GM23248 (cell line): ENCODE measurements around the gene OR1N2. TPM values are rescaled to one million over a fixed set of nuclear protein-coding genes. Genes with fewer than 3 reads are reported as not detected.

Source experiments
- DNase-seq: peaks from one replicate; pipeline ENCODE4 v3.0.0-alpha.2; 2015
- H2AFZ ChIP-seq: fragments of 200-600 bp; sonication (generic); 2 replicates; pipeline ENCODE4 v1.6.1; 2016; ENCODE audit warnings: antibody characterized with exemption
- H3F3A ChIP-seq: fragments of 200-600 bp; sonication (generic); 2 replicates; pipeline ENCODE4 v1.6.1; 2016; ENCODE audit warnings: mild to moderate bottlenecking, antibody characterized with exemption, mixed run types; ENCODE audit not compliant: insufficient read depth
- H3K27ac ChIP-seq: fragments of 200-600 bp; sonication (generic); 2 replicates; pipeline ENCODE4 v1.5.1; 2016; ENCODE audit warnings: mild to moderate bottlenecking
- H3K27me3 ChIP-seq: fragments of 200-600 bp; sonication (generic); replicated peaks from 2 replicates; pipeline ENCODE4 v1.6.1; 2016; ENCODE audit warnings: mild to moderate bottlenecking; ENCODE audit not compliant: insufficient read depth
- H3K36me3 ChIP-seq: fragments of 200-600 bp; sonication (generic); 2 replicates; pipeline ENCODE4 v1.6.1; 2016; ENCODE audit warnings: low read depth, mild to moderate bottlenecking
- H3K4me1 ChIP-seq: fragments of 200-600 bp; sonication (generic); 2 replicates; pipeline ENCODE4 v1.6.1; 2016; ENCODE audit warnings: mild to moderate bottlenecking; ENCODE audit not compliant: insufficient read depth
- H3K4me2 ChIP-seq: fragments of 200-600 bp; sonication (generic); one replicate; pipeline ENCODE4 v1.6.1; 2016; ENCODE audit warnings: mild to moderate bottlenecking; ENCODE audit not compliant: unreplicated experiment
- H3K4me3 ChIP-seq: fragments of 200-600 bp; sonication (generic); 2 replicates; pipeline ENCODE4 v1.5.1; 2016; ENCODE audit warnings: mild to moderate bottlenecking
- H3K79me2 ChIP-seq: fragments of 200-600 bp; sonication (generic); 2 replicates; pipeline ENCODE4 v1.6.1; 2016; ENCODE audit warnings: mild to moderate bottlenecking; ENCODE audit not compliant: insufficient read depth
- H3K9ac ChIP-seq: fragments of 200-600 bp; sonication (generic); 2 replicates; pipeline ENCODE4 v1.6.1; 2016; ENCODE audit warnings: mild to moderate bottlenecking
- H3K9me2 ChIP-seq: fragments of 200-600 bp; sonication (generic); 2 replicates; pipeline ENCODE4 v1.6.1; 2016; ENCODE audit warnings: mixed run types, mild to moderate bottlenecking, moderate library complexity; ENCODE audit not compliant: insufficient read depth
- H3K9me3 ChIP-seq: fragments of 200-600 bp; sonication (generic); one replicate; pipeline ENCODE4 v1.6.1; 2017; ENCODE audit warnings: low read depth
- H4K20me1 ChIP-seq: fragments of 200-600 bp; sonication (generic); 2 replicates; pipeline ENCODE4 v1.6.0; 2016; ENCODE audit not compliant: insufficient read depth
- EZH2 ChIP-seq: fragments of 200-600 bp; sonication (generic); IDR thresholded peaks from 2 replicates; pipeline ENCODE4 v1.6.1; 2018; ENCODE audit warnings: antibody characterized with exemption, mild to moderate bottlenecking; ENCODE audit not compliant: insufficient read depth, poor library complexity, severe bottlenecking
- EZH2phosphoT487 ChIP-seq: fragments of 200-600 bp; sonication (generic); IDR thresholded peaks from 2 replicates; pipeline ENCODE4 v1.6.1; 2018; ENCODE audit warnings: antibody characterized with exemption, moderate library complexity, mild to moderate bottlenecking, low read depth; ENCODE audit not compliant: insufficient read depth
- WGBS, 2 experiments: methylation state at CpG; one replicate each; pipeline ENCODE4 v1.1.6; 2015 to 2017; ENCODE audit warnings: low lambda C conversion rate in 2 of 2, low coverage in 1 of 2; ENCODE audit errors: missing lambda C conversion rate in 2 of 2; 5-methylcytosine and 5-hydroxymethylcytosine counted together
- in situ Hi-C: fragments of 300-500 bp; cut with MboI; formaldehyde crosslinking; loops from 2 replicates; pipeline ENCODE4 v1.15.0; 2020
- polyA plus RNA-seq: library from polyadenylated mRNA; unstranded; fragments of >200 nt; fragmentation: Nextera tagmentation; extraction: Ambion mirVana; gene quantifications from 2 replicates; pipeline ENCODE4 v1.2.1, GENCODE V29; 2016
- total RNA-seq: library from RNA; depleted of rRNA; stranded (reverse); fragments of >200 nt; shearing (Covaris generic); gene quantifications from 2 replicates; pipeline ENCODE4 v1.2.3, GENCODE V29; 2014

The OR1N2 gene
- total and polyA plus RNA-seq, 2 experiments from 2014 or later, result not detected

DNA sequence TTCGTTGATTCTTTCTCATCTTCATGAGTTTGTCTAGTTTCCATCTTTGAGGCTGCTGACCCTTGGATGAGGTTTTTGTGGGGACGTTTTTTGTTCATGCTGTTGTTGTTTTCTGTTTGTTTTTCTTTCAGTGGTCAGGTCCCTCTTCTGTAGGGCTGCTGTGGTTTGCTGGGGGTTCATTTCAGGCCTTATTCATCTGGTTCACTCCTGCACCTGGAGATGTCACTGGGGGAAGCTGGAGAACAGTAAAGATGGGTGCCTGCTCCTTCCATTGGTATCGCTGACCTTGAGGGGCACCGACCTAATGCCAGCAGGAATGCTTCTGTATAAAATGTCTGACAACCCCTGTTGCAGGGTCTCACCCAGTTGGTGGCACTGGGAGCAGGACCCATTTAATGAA lies 8.5 kb downstream of the OR1N2 start:
- Histone ChIP-seq H3K9me3 (no peaks in the 10 kb centered on the region), H3K9me2 (no peaks in the 10 kb centered on the region), H3K9ac (no peak overlapping the region), H3K4me2 (no peak overlapping the region), H3K27me3 (no peaks in the 10 kb centered on the region), H3K79me2 (no peaks in the 10 kb centered on the region), H4K20me1 (no peaks in the 10 kb centered on the region), H3F3A (no peaks in the 10 kb centered on the region), H3K4me3 (no peak overlapping the region), H3K27ac (no peak overlapping the region), H3K4me1 (no peaks in the 10 kb centered on the region), H3K36me3 (no peaks in the 10 kb centered on the region), H2AFZ (no peak overlapping the region)
- TF ChIP-seq EZH2, result no peak
- no peak for TF ChIP-seq EZH2phosphoT487
- in situ Hi-C loops, result no loop called here
- WGBS, 2 experiments, result 70 to 76% methylated on average over 4 of the region's 4 CpGs
- no peak for DNase-seq

- H3K4me1 ChIP-seq, result no peaks in the 10 kb centered on the region
- H3K4me2 ChIP-seq, result no peak overlapping the region
- TF ChIP-seq EZH2 (no peak), EZH2phosphoT487 (no peak)
- no peaks in the 10 kb centered on the region for H3K9me2 ChIP-seq
- H3K27ac ChIP-seq, result no peak overlapping the region
- no peak overlapping the region for H3K4me3 ChIP-seq
- no peaks in the 10 kb centered on the region for H3F3A ChIP-seq
- 51 to 59% methylated on average over 9 of the region's 9 CpGs for WGBS, 2 experiments
- H3K9me3 ChIP-seq, result no peaks in the 10 kb centered on the region
- H3K27me3 ChIP-seq, result no peaks in the 10 kb centered on the region
- H3K79me2 ChIP-seq, result no peaks in the 10 kb centered on the region
- no peak overlapping the region for H2AFZ ChIP-seq
- no peaks in the 10 kb centered on the region for H3K36me3 ChIP-seq
- H3K9ac ChIP-seq, result no peak overlapping the region
- no peaks in the 10 kb centered on the region for H4K20me1 ChIP-seq
- in situ Hi-C loops, result no loop called here
- no peak for DNase-seq
These were observed 9.3 kb downstream of the OR1N2 start for GRCh38 chr9:122562134-122562760.

DNA sequence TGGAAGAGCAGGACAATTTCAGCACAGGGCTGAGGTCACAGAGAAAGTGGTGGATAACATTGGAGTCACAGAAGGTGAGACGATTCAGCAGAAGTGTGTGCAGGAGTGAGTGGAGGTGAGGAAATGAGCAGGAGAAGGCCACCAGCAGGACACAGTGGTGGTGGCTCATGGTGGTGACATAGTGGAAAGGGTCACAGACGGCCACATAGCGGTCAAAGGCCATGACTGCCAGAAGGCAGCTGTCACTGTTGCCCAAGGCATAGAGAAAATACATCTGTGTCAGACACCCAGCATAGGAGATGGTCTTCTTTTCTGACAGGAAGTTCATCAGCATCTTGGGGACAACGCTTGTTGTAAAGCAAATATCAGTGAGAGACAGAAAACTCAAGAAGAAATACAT lies 15.0 kb downstream of the OR1N2 start:
- Histone ChIP-seq H2AFZ (no peak overlapping the region), H3K36me3 (no peaks in the 10 kb centered on the region), H3K27me3 (no peaks in the 10 kb centered on the region), H3K9me3 (no peaks in the 10 kb centered on the region), H3F3A (peaks cover 12% of the 10 kb centered on the region), H3K9me2 (no peaks in the 10 kb centered on the region; the same call in 1 of the 2 replicates), H4K20me1 (no peaks in the 10 kb centered on the region), H3K9ac (no peak overlapping the region), H3K4me1 (peaks cover 12% of the 10 kb centered on the region), H3K4me3 (no peak overlapping the region), H3K27ac (no peak overlapping the region), H3K79me2 (no peaks in the 10 kb centered on the region), H3K4me2 (no peak overlapping the region)
- DNase-seq, result no peak
- 94 to 98% methylated on average over 4 of the region's 4 CpGs for WGBS, 2 experiments
- in situ Hi-C loops, result no loop called here
- TF ChIP-seq EZH2 (no peak), EZH2phosphoT487 (no peak)

GRCh38 chr9:122572456-122572855 lies 19.5 kb downstream of the OR1N2 start:
- peak overlapping the region; percentile 70 for H3K4me2 ChIP-seq
- peak; percentile 82 for DNase-seq

More at GRCh38 chr9:122572456-122572855, 19.5 kb downstream of the OR1N2 start:
- Histone ChIP-seq H3K9me3 (no peaks in the 10 kb centered on the region), H3K79me2 (no peaks in the 10 kb centered on the region), H3K27ac (peak overlapping the region; percentile 46), H3K36me3 (no peaks in the 10 kb centered on the region), H3K9me2 (no peaks in the 10 kb centered on the region; the same call in 1 of the 2 replicates), H4K20me1 (no peaks in the 10 kb centered on the region), H3K9ac (no peak overlapping the region), H3K27me3 (no peaks in the 10 kb centered on the region), H2AFZ (peak overlapping the region; percentile 25), H3K4me1 (peaks cover 28% of the 10 kb centered on the region), H3F3A (peaks cover 27% of the 10 kb centered on the region), H3K4me3 (peak overlapping the region; percentile 40)
- in situ Hi-C loops, result no loop called here
- WGBS, 2 experiments, result 25 to 38% methylated on average over 2 of the region's 2 CpGs
- TF ChIP-seq EZH2 (no peak), EZH2phosphoT487 (no peak)
